IPS-NIHi11 (cell line): ENCODE data around the gene CARMIL3.
A peak's percentile ranks its signal among the peaks of the same experiment; 100 is the strongest.

Experiments
- DNase-seq: peaks from one replicate; pipeline ENCODE4 v3.0.0; 2012; ENCODE audit warnings: mixed read lengths, low spot score

Gene CARMIL3

DNA sequence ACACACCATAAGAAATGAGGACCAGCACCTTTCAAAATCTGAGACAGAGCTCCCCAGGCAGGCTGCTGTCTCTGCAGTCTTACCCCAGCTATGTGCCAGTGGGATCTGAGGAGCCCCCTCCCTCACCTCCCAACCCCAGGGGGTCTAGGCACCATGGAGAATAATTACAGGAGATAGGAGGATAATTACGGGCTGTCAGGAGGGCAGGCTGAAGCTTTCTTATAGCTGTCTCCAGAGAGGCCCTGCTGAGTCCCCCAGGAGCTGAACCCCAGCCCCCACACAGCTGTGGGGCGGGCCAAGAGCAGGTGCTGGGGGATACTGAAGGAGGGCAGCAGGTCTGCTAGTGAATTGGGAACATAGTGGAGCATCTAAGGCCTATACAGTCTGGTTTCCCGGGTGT is 26.3 kb downstream of the CARMIL3 start:
- DNase-seq = no peak

DNA sequence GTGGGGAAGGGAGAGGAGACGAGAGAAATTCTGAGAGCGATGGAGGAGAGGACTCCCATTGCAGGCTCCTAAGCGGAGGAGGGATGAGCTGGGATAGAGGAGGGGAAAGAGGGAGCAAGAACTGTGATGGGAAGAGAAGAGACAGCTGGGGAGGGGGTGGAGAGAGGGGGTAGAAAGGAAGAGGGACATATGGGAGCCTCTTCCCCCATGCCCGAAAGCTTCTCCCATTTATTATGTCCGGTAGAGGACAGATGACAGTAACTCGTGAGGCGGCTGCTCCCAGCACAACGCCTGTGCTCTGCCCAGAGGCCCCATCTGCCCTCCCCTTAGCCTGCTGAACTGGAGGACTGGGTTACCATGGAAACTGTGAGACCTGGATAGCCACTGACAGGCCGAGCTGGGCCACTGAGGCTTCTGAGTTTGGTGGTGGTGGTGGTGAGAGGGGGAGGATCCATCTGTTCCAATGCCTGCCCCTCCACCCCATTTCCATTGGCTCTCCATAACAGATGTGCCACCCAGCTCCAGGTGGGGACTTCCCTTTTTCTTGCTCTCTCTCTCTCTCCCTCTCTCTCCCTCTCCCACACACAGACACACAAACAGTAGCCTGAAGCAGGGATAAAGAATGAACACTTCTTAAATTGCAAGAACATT is 27.8 kb downstream of the CARMIL3 start:
- DNase-seq = peak; percentile 53

DNA sequence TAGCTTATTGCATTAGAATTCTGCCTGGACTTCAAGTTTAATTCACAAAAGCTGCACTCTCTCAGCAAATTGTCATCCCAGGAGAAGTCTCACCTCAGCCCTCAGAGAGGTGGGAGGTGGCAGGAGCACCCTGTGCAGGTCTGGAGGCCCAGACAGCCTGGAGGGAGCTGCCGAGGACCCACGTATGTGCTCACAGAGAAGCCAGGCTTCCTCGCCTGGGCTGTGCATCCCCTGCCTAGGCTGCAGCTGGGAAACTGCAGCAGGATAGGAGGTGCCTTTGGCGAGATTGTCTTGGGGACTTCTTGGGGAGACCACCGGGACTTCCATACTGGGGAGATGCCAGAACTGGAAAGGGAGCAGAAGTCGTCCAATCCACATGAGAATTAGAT is 28.3 kb downstream of the CARMIL3 start:
- DNase-seq = no peak

DNA sequence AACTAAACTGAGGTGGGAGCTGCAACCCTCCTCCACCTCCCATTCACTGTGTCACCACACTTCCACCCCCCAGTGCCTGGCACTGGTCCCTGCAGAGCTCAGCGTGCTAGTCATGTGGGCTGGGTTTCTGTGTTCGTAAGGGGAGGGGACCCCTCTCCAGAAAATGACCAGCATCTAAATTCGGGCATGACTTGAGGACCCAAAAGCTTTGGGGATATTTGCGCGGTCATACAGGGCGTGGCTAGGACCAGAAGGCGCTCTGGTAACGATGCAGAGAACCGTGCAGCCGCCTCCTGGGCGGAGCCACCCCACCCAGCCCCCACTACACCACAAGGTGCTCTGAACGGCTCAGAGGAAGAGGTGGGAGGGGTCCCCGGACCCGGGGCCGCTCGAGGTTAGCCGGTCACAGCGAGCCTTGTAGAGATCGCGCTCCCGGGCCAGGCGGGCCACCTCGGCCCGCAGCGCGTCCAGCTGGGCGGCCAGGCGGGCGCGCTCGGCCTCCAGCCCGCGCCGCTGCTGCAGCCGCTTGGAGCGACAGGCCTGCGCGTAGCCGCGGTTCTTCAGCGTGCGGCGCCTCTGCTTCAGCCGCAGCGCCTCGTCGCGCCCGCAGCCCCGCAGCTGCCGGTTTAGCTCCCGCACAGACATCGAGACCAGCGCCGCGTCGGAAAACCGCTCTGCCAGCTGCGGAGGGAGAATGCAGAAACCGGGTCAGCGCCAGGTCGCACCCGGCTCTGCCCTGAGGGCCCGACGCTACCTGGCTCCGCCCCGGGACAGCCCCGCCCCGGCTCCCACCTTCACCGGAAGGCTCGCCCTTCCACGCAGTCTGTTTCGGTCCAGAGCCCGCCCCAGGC is 29.3 kb downstream of the CARMIL3 start:
- DNase-seq = peak; percentile 86

DNA sequence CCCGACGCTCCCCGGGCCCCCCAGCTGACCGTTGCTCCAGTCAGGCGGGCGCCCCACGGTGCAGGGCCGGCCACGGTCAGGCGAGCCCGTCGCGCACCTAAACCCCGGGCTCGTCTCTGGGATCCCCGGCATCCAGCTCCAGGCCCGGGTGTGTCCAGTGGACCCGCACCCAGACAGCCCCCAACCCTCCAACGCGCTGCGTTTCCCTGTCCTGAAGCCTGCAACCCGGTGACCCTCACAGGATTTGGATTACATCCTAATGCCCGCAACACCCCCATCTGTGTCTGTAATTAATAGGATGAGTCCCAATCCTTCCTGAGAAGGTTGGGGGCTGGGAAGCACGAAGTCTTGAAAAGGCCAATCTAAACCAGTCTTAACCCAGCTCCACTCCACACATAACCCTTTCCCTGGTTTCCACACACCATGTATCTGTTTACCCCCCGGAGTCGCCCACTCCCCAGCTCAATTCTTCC is 30.0 kb downstream of the CARMIL3 start:
- DNase-seq = no peak

DNA sequence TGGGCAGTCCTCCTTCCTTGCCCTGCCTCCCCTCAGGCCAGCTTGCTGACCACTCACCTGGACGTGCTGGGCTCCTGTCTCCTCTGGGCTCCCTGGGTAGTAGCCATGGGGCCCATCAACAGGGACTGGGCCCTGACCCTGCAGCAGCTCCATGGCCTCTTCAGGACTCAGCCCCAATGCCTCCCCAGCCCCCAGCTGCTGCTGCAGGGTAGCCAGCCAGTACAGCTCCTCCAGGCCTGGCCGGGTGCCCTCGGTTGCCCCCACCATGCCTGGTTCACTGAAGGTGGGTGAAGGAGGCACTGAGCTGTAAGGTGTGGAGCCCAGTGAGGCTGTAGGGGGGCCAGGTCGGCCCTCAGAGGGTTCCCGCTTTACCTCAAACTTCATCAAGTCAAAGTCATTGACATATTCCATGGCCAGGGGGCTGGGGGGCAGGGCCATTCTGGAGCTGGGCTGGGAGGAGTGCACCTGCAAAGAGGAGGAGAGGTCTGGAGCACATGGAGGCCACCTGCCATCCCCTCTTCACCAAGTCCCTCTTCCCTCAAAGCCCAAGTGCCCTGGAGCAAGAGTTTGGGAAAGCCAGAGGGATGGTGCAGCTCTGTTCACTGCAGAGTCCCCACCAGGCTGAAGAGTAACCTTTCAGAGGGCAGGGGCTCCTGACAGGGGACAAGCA is 30.7 kb downstream of the CARMIL3 start:
- DNase-seq = no peak

DNA sequence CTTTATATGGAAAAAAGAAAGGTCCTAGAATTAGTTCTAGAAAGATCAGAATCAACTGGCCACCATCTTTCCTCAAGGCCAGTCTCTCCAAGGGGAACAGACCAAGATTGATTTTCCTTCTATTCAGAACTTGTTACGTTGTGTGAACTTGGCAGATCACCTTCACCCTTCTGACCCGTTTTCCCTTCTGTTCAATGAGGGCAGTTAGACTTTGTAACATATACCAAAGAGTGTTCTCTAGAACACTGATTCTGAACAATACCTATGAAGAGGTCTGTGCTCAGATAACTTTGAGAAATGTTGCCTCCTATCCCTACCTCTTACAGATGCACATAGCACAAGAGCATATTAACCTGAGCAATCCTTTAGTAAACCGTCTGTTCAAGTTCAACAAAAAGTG is 31.7 kb downstream of the CARMIL3 start:
- DNase-seq = no peak

DNA sequence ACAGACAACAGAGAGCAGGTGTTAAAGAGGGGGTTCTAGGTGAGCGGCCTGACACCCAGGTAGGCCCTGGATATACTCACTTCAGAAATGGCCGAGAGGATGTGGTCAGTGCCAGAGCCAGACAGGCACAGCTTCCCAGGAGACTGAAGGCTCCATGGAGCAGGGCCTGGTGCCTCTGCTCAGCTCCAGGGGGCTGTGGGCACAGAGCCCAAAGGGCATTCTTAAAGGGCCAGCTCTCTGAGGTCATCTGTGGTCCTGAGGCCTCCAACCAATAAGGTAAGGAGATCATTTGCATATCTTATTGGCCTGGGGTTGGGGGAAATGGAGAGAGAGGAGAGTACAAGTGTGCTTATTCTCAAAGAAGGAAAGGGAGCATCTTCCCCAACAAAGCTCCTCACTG is 32.6 kb downstream of the CARMIL3 start:
- no peak for DNase-seq

DNA sequence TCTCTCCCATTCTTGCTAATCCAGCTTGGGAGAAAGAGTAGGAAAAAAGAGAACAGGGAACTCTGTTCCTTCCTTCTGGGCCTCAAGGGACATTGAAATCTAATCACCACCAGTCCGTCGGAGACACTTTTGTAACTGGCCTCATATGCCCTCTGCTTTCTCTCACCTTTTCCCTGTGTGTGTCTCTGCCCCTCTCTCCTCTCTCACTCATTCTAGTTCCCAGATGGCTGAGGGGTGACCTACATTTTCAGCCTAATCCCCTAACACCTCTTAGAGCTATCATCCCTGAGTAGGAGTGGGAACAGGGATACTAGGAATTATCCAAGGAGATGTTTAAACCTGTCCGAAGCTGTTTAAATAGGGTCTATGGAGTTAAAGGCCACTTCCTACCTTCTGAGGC is 33.4 kb downstream of the CARMIL3 start:
- no peak for DNase-seq

DNA sequence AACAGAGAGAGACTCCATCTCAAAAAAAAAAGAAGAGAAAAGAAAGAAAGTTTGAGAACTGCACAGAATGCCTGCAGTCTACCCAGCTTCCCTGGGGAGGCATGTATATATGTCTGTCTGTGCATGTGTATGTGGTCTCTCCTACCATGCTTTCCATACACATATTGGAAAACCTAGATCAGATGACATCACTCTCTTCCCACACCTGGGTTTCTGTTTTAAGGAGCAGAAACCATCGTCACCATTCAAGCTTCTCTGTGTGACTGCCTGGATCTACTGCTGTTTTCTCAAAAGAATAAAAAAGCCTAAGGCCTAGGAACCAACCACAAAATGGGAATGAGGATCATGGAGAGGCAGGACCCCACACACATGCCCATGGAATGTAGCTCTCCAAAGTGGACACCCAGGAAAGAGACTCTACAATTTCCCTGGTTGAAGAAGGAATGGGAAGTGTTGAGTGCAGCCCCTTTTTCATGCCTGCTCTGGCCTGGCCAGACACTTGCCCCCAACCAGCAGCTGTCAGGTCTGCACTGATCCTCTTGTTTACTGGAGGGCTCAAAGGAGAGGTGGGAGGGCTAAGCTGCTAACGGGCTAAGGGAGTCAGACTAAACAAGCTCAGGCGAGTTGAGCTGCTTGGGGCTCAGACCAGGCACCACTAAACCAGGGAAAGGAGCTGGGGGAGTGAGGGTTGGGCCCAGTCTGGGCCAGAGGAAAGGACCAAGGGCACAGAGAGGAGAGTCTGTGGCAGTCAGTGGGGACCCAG is 34.6 kb downstream of the CARMIL3 start:
- DNase-seq = no peak

DNA sequence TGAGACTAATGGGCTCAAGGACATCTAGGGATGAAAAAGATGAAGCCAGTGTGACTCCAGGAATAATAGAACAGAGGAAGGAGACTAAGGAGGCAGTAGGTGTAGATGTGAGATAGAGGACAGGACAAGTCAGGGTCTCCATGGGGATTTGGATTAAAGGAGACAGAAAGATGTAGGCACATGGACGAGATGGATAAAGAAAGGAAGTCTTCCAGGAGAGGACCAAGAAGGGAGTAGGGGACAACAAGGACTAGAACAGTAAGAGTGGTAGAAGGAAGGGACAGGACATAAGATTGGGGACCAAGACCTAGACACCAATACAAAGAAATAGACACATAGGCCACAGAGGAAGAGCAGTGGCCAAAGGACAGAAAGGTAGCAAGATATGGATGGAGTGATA is 35.2 kb downstream of the CARMIL3 start:
- DNase-seq = no peak

DNA sequence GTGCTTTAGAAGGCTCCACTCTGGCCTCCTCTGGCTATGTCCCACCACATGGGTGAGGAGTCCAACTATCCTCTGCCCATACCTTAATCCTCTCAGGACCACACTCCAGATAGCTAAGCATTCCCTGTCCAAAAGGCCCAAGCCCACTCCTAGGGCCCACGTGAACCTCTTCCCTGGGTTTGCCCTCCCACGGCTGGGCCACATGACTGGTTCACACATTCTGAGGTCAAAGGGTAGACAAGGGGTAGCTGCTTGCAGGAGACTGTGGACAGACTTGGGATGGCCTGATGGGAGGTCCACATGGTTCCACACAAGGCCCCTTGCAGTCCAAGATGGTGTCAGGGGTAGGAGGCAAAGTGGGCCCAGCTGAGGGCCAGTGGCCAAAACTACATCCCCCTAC is 36.3 kb downstream of the CARMIL3 start:
- DNase-seq = no peak

DNA sequence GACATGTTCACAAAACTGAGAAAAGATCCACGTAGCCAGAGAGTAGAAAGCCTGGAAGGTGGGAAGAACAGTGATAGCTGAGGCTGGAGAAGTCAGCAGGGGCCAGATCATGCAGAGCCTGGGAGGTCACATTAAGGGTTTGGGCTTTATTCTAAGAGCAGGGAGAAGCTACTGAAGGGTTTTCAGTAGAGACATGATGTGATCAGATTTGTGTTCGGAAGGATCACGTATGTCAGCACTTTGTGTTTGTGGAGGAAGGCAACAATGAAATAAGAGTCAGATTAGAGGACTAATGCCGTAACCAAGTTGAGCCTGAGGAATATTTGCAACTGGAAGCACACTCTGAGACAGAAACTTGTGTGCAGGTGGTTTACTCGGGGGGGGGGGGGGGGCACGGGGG is 38.1 kb downstream of the CARMIL3 start:
- DNase-seq = no peak

DNA sequence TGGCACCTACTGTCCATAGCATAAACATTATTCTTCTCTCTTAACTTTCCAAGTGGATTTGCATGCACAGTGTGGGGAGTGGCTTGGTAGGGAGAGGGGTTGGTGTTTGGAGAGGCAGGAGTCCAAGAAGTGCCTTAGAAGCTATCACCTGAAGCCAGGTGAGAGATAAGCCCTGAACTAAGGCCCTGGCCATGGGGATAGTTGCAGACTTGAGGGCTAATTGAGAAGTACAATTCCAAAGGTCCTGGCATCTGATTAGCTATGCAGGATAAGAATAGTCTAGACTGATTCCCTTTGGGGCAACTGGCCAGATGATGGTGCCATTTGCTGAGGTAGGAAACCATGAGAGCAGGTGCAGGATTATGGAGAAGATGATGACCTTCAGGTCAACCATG is 40.3 kb downstream of the CARMIL3 start:
- DNase-seq = no peak

DNA sequence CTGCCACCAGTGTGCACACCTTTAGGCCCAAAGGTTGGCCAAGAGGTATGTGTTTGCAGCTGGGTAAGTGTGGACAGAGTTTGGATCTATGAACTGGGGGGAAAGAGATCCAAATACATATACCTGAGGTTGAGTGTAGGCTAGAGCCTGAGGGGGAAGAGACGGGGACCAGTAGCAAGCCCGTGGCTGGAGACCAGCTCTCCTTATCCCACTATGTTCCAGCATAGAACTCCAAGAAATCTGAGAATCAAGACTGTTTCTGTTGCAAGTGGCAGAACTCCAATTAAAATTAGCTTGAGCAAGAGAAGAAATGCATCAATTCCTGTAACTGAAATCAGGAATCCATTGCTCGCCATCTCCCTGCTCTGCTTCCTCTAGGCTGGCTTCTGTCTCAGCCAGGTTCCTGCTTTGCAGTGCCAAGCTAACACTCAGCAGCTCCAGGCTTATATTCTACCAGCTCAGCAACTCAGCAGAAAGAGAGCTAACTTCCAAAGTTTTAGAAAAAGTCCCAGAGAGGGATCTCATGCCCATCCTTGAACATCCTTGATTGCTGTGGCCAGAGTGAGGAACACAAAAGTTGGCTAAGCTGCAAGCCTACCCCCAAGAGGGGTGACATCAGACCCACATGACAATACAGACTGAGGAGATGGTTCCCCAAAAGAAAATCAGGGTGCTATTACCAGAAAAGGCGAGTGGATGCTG is 40.8 kb downstream of the CARMIL3 start:
- no peak for DNase-seq

DNA sequence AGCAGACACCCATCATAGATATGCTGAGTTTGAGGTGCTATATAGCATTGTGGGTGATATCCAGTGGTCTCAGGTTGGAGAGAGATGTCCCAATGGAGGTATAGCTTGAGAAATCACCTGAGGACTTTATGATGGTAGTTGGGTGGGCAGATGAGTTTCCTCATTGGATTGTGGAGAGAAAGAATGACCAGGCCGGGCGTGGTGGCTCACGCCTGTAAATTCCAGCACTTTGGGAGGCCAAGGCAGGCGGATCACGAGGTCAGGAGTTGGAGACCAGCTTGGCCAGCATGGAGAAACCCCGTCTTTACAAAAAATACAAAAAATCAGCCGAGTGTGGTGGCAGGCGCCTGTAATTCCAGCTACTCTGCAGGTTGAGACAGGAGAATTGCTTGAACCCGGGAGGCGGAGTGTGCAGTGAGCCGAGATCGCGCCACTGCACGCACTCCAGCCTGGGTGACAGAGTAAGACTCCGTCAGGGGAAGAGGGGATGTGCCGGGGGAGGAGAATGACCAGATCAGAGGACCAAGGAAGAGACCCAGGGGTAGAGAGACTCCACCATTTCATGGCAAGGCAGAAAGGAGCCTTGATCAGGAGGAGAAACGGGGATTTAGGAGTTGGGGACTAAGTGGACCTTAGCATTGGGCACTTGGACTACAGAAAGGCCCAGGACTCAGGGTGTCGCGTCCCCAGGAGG is 41.5 kb downstream of the CARMIL3 start:
- DNase-seq = no peak

DNA sequence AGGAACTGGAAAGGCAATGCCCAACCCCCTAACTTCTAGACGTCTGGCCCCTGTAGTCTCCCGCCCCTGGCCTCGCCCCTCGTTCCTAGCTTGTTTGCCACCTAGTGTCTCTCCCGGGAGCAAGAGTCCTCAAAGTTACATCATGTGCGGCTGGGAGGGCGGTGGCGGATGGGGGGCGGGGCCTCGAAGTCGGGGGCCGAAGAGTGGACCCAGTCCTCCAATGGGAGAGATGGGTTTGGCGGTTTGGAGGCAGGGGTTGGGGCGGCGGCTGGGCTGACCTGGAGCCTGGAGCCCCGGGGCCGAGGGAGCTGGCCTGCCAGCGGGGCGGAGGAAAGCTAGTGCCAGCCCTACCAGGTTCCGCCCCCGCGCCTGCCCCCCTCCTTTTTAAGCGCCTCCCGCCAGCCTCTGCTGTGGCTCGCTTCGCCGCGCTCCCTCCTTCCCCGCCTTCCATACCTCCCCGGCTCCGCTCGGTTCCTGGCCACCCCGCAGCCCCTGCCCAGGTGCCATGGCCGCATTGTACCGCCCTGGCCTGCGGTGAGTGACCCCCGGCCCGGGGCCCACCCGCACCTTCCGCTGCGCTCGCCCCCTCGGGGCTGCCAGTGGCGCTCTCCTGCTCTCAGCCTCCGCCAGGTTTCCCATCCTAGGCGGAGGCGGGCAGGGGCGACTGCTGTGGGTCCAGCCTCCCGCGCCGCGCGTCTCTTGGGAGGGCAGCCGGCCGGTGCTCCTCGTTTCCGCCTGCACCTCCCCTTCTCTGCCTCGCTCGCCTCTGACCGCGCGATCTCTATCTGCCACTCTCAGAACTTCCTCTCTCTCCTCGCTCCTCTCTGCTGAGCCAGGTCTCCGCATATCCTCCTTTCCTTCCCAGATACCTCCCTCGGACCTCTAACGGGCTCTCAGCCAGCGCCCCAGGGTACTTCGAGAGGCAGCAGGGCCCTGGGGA is 42.4 kb downstream of the CARMIL3 start, which contains the start of gene PCK2:
Gene PCK2, plus strand, starts transcription at position 411 of the 940 bp plus-strand sequence. Its CDS starts 95 bp downstream, at position 506.
- peak; percentile 98 for DNase-seq

DNA sequence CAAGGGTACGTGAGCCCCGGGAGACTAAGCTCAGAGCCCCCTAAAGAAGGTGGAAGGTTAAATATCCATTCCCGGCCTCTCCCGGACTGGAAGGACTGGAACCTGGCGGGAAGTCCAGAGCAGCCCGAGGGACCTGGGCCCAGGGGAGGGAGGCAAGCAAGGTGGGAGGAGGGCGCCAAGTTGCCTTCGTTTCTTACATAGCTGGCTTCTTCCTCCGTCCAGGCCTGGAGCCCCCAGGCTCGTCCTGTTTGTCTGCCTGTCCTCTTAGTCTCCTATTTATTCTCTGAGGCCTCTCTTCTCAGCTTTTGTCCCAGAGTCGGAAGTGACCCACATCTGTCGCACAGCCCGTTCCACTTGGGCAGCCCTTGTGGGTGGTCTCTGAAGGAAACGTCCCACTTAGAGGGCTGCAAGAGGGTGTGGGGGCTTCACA is 43.0 kb downstream of the CARMIL3 start:
- no peak for DNase-seq

DNA sequence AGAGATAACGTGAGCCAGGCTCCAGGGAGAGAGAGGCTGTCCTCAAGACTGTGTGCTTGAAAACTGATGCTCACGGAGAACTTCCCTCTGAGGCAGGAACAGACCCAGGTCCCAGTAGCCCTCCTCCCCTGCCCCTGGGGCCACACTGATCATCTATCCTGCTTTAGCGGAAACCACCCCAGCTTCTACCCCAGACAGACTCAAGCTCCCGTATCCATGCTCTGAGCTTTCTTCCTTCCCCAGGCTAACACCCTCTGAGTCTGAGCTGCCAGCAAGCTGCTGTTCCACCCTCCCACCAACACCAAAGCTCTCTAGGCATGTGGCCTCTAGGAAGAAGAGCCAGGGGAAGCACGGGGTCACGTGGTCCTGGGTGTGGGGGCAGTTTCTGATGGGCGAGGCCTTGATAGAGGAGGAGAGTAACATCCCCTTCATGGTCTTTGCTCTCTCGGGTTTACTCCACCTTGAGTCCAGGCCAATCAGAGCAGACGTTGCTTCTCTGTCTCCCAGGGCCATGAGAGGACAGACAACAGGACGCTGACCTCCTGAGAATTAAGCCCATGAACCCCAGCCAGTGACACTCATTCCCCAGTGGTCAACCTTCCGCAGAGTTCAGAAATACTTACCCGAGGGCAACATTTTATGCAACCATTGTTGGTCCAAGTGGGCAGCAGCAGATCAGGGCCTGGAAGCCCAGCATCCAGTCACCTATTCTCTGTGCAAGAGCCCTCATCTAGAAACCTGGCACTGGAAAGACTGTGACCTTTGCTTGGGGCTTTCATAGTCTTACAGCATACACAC is 43.7 kb downstream of the CARMIL3 start:
- DNase-seq = peak; percentile 61
